Activated CD4-positive, alpha-beta memory T cell treated with anti-CD3 and anti-CD28 coated beads, Interleukin-2, amount 10 ng/mL, durations not matched to agents 7 days and 5 days (primary cell): ENCODE results near the gene SLC9A9. TPM values are rescaled to one million over a fixed set of nuclear protein-coding genes. Genes with fewer than 3 reads are reported as not detected.

Experiments used
- CTCF ChIA-PET: fragments of 350-600 bp; sonication (Branson Sonifier 250); formaldehyde crosslinking; loops from one replicate; lab custom pipeline; 2021; ENCODE audit warnings: antibody characterized with exemption, inconsistent platforms; lab: Charles Lee
- POLR2A ChIA-PET: fragments of 350-600 bp; sonication (Branson Sonifier 250); formaldehyde crosslinking; loops from one replicate; lab custom pipeline; 2021; ENCODE audit warnings: antibody characterized with exemption; lab: Charles Lee
- DNase-seq: peaks from one replicate; pipeline ENCODE4 v3.0.0-alpha.2; 2020
- H3K27ac Mint-ChIP-seq: one replicate; pipeline ENCODE4 v1.8.0; 2021; ENCODE audit warnings: mild to moderate bottlenecking, mixed read lengths
- H3K27me3 Mint-ChIP-seq: one replicate; pipeline ENCODE4 v1.8.0; 2021; ENCODE audit warnings: mixed read lengths
- H3K36me3 Mint-ChIP-seq: one replicate; pipeline ENCODE4 v1.8.0; 2021; ENCODE audit warnings: low read depth, mixed read lengths
- H3K4me1 Mint-ChIP-seq: one replicate; pipeline ENCODE4 v1.8.0; 2021; ENCODE audit warnings: mixed read lengths
- H3K4me3 Mint-ChIP-seq: one replicate; pipeline ENCODE4 v1.8.0; 2021; ENCODE audit warnings: mild to moderate bottlenecking, mixed read lengths
- H3K9me3 Mint-ChIP-seq: one replicate; pipeline ENCODE4 v1.8.0; 2021; ENCODE audit warnings: mixed read lengths
- total RNA-seq, 2 experiments: library from RNA; stranded (reverse); gene quantifications; one replicate each; pipeline ENCODE4 v1.2.3, GENCODE V29; 2021

SLC9A9 gene
- total RNA-seq, 2 experiments from 2014 or later: 16.9 to 18.5 TPM

GRCh38 chr3:143795874-143796273 lies 52.4 kb downstream of the SLC9A9 start:
- Mint-ChIP-seq H3K27ac (no peak overlapping the region), H3K4me3 (no peak overlapping the region), H3K27me3 (no peaks in the 10 kb centered on the region), H3K36me3 (peaks cover 20% of the 10 kb centered on the region), H3K4me1 (no peaks in the 10 kb centered on the region), H3K9me3 (peaks cover 10% of the 10 kb centered on the region)
- POLR2A ChIA-PET: no interaction called here
- CTCF ChIA-PET: no interaction called here
- DNase-seq: no peak

GRCh38 chr3:143794793-143795462 lies 53.3 kb downstream of the SLC9A9 start:
- Mint-ChIP-seq H3K27me3 (no peaks in the 10 kb centered on the region), H3K4me1 (no peaks in the 10 kb centered on the region), H3K27ac (no peak overlapping the region), H3K9me3 (peaks cover 12% of the 10 kb centered on the region), H3K36me3 (peaks cover 25% of the 10 kb centered on the region), H3K4me3 (no peak overlapping the region)
- ChIA-PET CTCF (no interaction called here), POLR2A (no interaction called here)
- DNase-seq: no peak

- CTCF ChIA-PET: no interaction called here
- Mint-ChIP-seq H3K36me3 (peaks cover 25% of the 10 kb centered on the region), H3K27ac (no peak overlapping the region), H3K27me3 (no peaks in the 10 kb centered on the region), H3K9me3 (peaks cover 12% of the 10 kb centered on the region), H3K4me3 (no peak overlapping the region), H3K4me1 (no peaks in the 10 kb centered on the region)
- POLR2A ChIA-PET: no interaction called here
- DNase-seq: no peak
Measured at GRCh38 chr3:143793971-143794370, 54.3 kb downstream of the SLC9A9 start.

- POLR2A ChIA-PET: no interaction called here
- Mint-ChIP-seq H3K4me1 (no peaks in the 10 kb centered on the region), H3K9me3 (peaks cover 13% of the 10 kb centered on the region), H3K27ac (no peak overlapping the region), H3K4me3 (no peak overlapping the region), H3K36me3 (peaks cover 25% of the 10 kb centered on the region), H3K27me3 (no peaks in the 10 kb centered on the region)
- CTCF ChIA-PET: no interaction called here
- DNase-seq: no peak
Measured at GRCh38 chr3:143791386-143791785, 56.9 kb downstream of the SLC9A9 start.

GRCh38 chr3:143786219-143787191 lies 61.8 kb downstream of the SLC9A9 start:
- H3K4me1 Mint-ChIP-seq: no peaks in the 10 kb centered on the region
- no peaks in the 10 kb centered on the region for H3K27me3 Mint-ChIP-seq
- no peak for DNase-seq
- H3K36me3 Mint-ChIP-seq: peaks cover 13% of the 10 kb centered on the region
- H3K9me3 Mint-ChIP-seq: peaks cover 9% of the 10 kb centered on the region
- POLR2A ChIA-PET: no interaction called here
- CTCF ChIA-PET: no interaction called here
- H3K4me3 Mint-ChIP-seq: no peak overlapping the region
- no peak overlapping the region for H3K27ac Mint-ChIP-seq

GRCh38 chr3:143784446-143784845 lies 63.8 kb downstream of the SLC9A9 start:
- ChIA-PET CTCF (interaction anchor here (1.0 to 2.0 kb wide), 3 partner anchors 9 to 167 kb away, joined by 3 to 4 read pairs (median 3); no protein-coding TSS in a partner anchor), POLR2A (interaction anchor here (0.6 kb wide), 1 partner anchor 193 kb away, joined by 3 read pairs; no protein-coding TSS in a partner anchor)
- Mint-ChIP-seq H3K27ac (no peak overlapping the region), H3K27me3 (no peaks in the 10 kb centered on the region), H3K9me3 (peaks cover 3% of the 10 kb centered on the region), H3K36me3 (peaks cover 3% of the 10 kb centered on the region), H3K4me1 (no peaks in the 10 kb centered on the region), H3K4me3 (no peak overlapping the region)
- DNase-seq: no peak

- CTCF ChIA-PET: interaction anchor here (1.2 to 2.0 kb wide), 2 partner anchors 8 to 168 kb away, joined by 3 to 4 read pairs; no protein-coding TSS in a partner anchor
- Mint-ChIP-seq H3K4me3 (no peak overlapping the region), H3K27me3 (no peaks in the 10 kb centered on the region), H3K4me1 (no peaks in the 10 kb centered on the region), H3K36me3 (peaks cover 3% of the 10 kb centered on the region), H3K9me3 (peaks cover 3% of the 10 kb centered on the region), H3K27ac (no peak overlapping the region)
- POLR2A ChIA-PET: interaction anchor here (0.6 kb wide), 1 partner anchor 193 kb away, joined by 3 read pairs; no protein-coding TSS in a partner anchor
- DNase-seq: no peak
Measured at GRCh38 chr3:143783851-143784370, 64.4 kb downstream of the SLC9A9 start.

GRCh38 chr3:143775459-143775858 lies 72.8 kb downstream of the SLC9A9 start:
- peaks cover 1% of the 10 kb centered on the region for H3K4me1 Mint-ChIP-seq
- no peak for DNase-seq
- no peaks in the 10 kb centered on the region for H3K27me3 Mint-ChIP-seq
- H3K9me3 Mint-ChIP-seq: no peaks in the 10 kb centered on the region
- POLR2A ChIA-PET: no interaction called here
- CTCF ChIA-PET: interaction anchor here (0.7 to 1.9 kb wide), 10 partner anchors 9 to 200 kb away, joined by 3 to 10 read pairs (median 4); partner anchors contain the start of gene DIPK2A
- no peaks in the 10 kb centered on the region for H3K36me3 Mint-ChIP-seq
- no peak overlapping the region for H3K27ac Mint-ChIP-seq
- no peak overlapping the region for H3K4me3 Mint-ChIP-seq

GRCh38 chr3:143771939-143772338 lies 76.3 kb downstream of the SLC9A9 start:
- H3K27ac Mint-ChIP-seq: no peak overlapping the region
- no peaks in the 10 kb centered on the region for H3K9me3 Mint-ChIP-seq
- no peak for DNase-seq
- peaks cover 1% of the 10 kb centered on the region for H3K4me1 Mint-ChIP-seq
- H3K36me3 Mint-ChIP-seq: no peaks in the 10 kb centered on the region
- no peak overlapping the region for H3K4me3 Mint-ChIP-seq
- ChIA-PET CTCF (no interaction called here), POLR2A (no interaction called here)
- no peaks in the 10 kb centered on the region for H3K27me3 Mint-ChIP-seq

- POLR2A ChIA-PET: no interaction called here
Measured at GRCh38 chr3:143771258-143771657, 77.0 kb downstream of the SLC9A9 start.

GRCh38 chr3:143770391-143770790 lies 77.9 kb downstream of the SLC9A9 start:
- no peaks in the 10 kb centered on the region for H3K36me3 Mint-ChIP-seq
- no peaks in the 10 kb centered on the region for H3K27me3 Mint-ChIP-seq
- H3K9me3 Mint-ChIP-seq: no peaks in the 10 kb centered on the region
- DNase-seq: no peak
- ChIA-PET POLR2A (no interaction called here), CTCF (no interaction called here)
- no peaks in the 10 kb centered on the region for H3K4me1 Mint-ChIP-seq
- H3K4me3 Mint-ChIP-seq: no peak overlapping the region
- H3K27ac Mint-ChIP-seq: no peak overlapping the region

More at GRCh38 chr3:143771258-143771657, 77.0 kb downstream of the SLC9A9 start:
- H3K4me3 Mint-ChIP-seq: no peak overlapping the region
- CTCF ChIA-PET: no interaction called here
- no peaks in the 10 kb centered on the region for H3K27me3 Mint-ChIP-seq
- peaks cover 1% of the 10 kb centered on the region for H3K4me1 Mint-ChIP-seq
- no peak for DNase-seq
- no peaks in the 10 kb centered on the region for H3K36me3 Mint-ChIP-seq
- no peaks in the 10 kb centered on the region for H3K9me3 Mint-ChIP-seq
- H3K27ac Mint-ChIP-seq: no peak overlapping the region

GRCh38 chr3:143769616-143770015 lies 78.7 kb downstream of the SLC9A9 start:
- H3K4me1 Mint-ChIP-seq: no peaks in the 10 kb centered on the region
- POLR2A ChIA-PET: no interaction called here
- no peak for DNase-seq
- no peaks in the 10 kb centered on the region for H3K9me3 Mint-ChIP-seq
- H3K4me3 Mint-ChIP-seq: no peak overlapping the region
- H3K27me3 Mint-ChIP-seq: no peaks in the 10 kb centered on the region
- CTCF ChIA-PET: no interaction called here
- H3K36me3 Mint-ChIP-seq: no peaks in the 10 kb centered on the region
- H3K27ac Mint-ChIP-seq: no peak overlapping the region

GRCh38 chr3:143764840-143765239 lies 83.4 kb downstream of the SLC9A9 start:
- no peak for DNase-seq
- CTCF ChIA-PET: no interaction called here
- Mint-ChIP-seq H3K4me1 (no peaks in the 10 kb centered on the region), H3K27me3 (no peaks in the 10 kb centered on the region), H3K36me3 (peaks cover 3% of the 10 kb centered on the region), H3K4me3 (no peak overlapping the region), H3K27ac (no peak overlapping the region), H3K9me3 (peaks cover 2% of the 10 kb centered on the region)
- POLR2A ChIA-PET: no interaction called here
